ENCODE results near the gene ARHGAP10.
A peak's percentile ranks its signal among the peaks of the same experiment; 100 is the strongest.

ARHGAP10 gene

GRCh38 chr4:147764337-147764736, 32.4 kb downstream of the ARHGAP10 start:
- no peak overlapping the region for H3K4me3 Mint-ChIP-seq
- no peak overlapping the region for H3K27ac Mint-ChIP-seq
- TF ChIP-seq CTCF (IDR thresholded peaks at IDR 0.05): no peak
- no peak for DNase-seq
- peaks cover 33% of the 10 kb centered on the region for H3K36me3 Mint-ChIP-seq (ENCODE audit: low read depth)
- H3K27me3 Mint-ChIP-seq (ENCODE audit: low read depth, poor library complexity): no peaks in the 10 kb centered on the region
- peaks cover 25% of the 10 kb centered on the region for H3K4me1 Mint-ChIP-seq
- H3K9me3 Mint-ChIP-seq: no peaks in the 10 kb centered on the region

- H3K4me1 Mint-ChIP-seq: peaks cover 22% of the 10 kb centered on the region
- DNase-seq: no peak
- no peak for TF ChIP-seq CTCF (IDR thresholded peaks at IDR 0.05)
- no peak overlapping the region for H3K4me3 Mint-ChIP-seq
- H3K36me3 Mint-ChIP-seq (ENCODE audit: low read depth): peaks cover 38% of the 10 kb centered on the region
- no peak overlapping the region for H3K27ac Mint-ChIP-seq
- H3K9me3 Mint-ChIP-seq: no peaks in the 10 kb centered on the region
- no peaks in the 10 kb centered on the region for H3K27me3 Mint-ChIP-seq (ENCODE audit: low read depth, poor library complexity)
Measured at GRCh38 chr4:147765121-147765529, 33.2 kb downstream of the ARHGAP10 start.

GRCh38 chr4:147768113-147768512, 36.2 kb downstream of the ARHGAP10 start:
- no peak for DNase-seq
- peaks cover 26% of the 10 kb centered on the region for H3K4me1 Mint-ChIP-seq
- H3K27ac Mint-ChIP-seq: no peak overlapping the region
- no peak overlapping the region for H3K4me3 Mint-ChIP-seq
- peaks cover 4% of the 10 kb centered on the region for H3K9me3 Mint-ChIP-seq
- H3K27me3 Mint-ChIP-seq (ENCODE audit: low read depth, poor library complexity): no peaks in the 10 kb centered on the region
- peaks cover 24% of the 10 kb centered on the region for H3K36me3 Mint-ChIP-seq (ENCODE audit: low read depth)
- no peak for TF ChIP-seq CTCF (IDR thresholded peaks at IDR 0.05)

- Mint-ChIP-seq H3K27me3 (ENCODE audit: low read depth, poor library complexity) (no peaks in the 10 kb centered on the region), H3K36me3 (ENCODE audit: low read depth) (peaks cover 19% of the 10 kb centered on the region), H3K27ac (peak overlapping the region; percentile 75), H3K4me1 (peaks cover 38% of the 10 kb centered on the region), H3K9me3 (peaks cover 4% of the 10 kb centered on the region), H3K4me3 (no peak overlapping the region)
- TF ChIP-seq CTCF (IDR thresholded peaks at IDR 0.05): no peak
- no peak for DNase-seq
Measured at GRCh38 chr4:147769386-147769785, 37.5 kb downstream of the ARHGAP10 start.

GRCh38 chr4:147770831-147771230, 38.9 kb downstream of the ARHGAP10 start:
- no peak overlapping the region for H3K4me3 Mint-ChIP-seq
- H3K27ac Mint-ChIP-seq: no peak overlapping the region
- peaks cover 53% of the 10 kb centered on the region for H3K4me1 Mint-ChIP-seq
- TF ChIP-seq CTCF (IDR thresholded peaks at IDR 0.05): no peak
- DNase-seq: no peak
- H3K27me3 Mint-ChIP-seq (ENCODE audit: low read depth, poor library complexity): no peaks in the 10 kb centered on the region
- H3K9me3 Mint-ChIP-seq: peaks cover 4% of the 10 kb centered on the region
- peaks cover 12% of the 10 kb centered on the region for H3K36me3 Mint-ChIP-seq (ENCODE audit: low read depth)

- peaks cover 12% of the 10 kb centered on the region for H3K36me3 Mint-ChIP-seq (ENCODE audit: low read depth)
- H3K4me3 Mint-ChIP-seq: no peak overlapping the region
- DNase-seq: no peak
- H3K27me3 Mint-ChIP-seq (ENCODE audit: low read depth, poor library complexity): no peaks in the 10 kb centered on the region
- H3K9me3 Mint-ChIP-seq: peaks cover 4% of the 10 kb centered on the region
- peaks cover 64% of the 10 kb centered on the region for H3K4me1 Mint-ChIP-seq
- no peak for TF ChIP-seq CTCF (IDR thresholded peaks at IDR 0.05)
- H3K27ac Mint-ChIP-seq: peak overlapping the region; percentile 88
Measured at GRCh38 chr4:147772056-147772455, 40.2 kb downstream of the ARHGAP10 start.

All from nephron progenitor cell (in vitro differentiated cells).